Central memory CD4-positive, alpha-beta T cell (primary cell): ENCODE results near the gene BMP3.

Source experiments
- DNase-seq: peaks from one replicate; pipeline ENCODE4 v3.0.0; 2022

BMP3 gene

GRCh38 chr4:81042578-81043365 is 12.3 kb downstream of the BMP3 start:
- DNase-seq = no peak

- DNase-seq = no peak
Observed at GRCh38 chr4:81049330-81049729, 18.8 kb downstream of the BMP3 start.

GRCh38 chr4:81049907-81050306 is 19.4 kb downstream of the BMP3 start:
- DNase-seq = no peak

GRCh38 chr4:81052119-81053068 is 21.9 kb downstream of the BMP3 start:
- peak; percentile 8 for DNase-seq

- DNase-seq = no peak
Observed at GRCh38 chr4:81058621-81059020, 28.1 kb downstream of the BMP3 start.

- DNase-seq = no peak
Observed at GRCh38 chr4:81060587-81061343, 30.3 kb downstream of the BMP3 start.

GRCh38 chr4:81061344-81061730 is 30.8 kb downstream of the BMP3 start:
- no peak for DNase-seq

GRCh38 chr4:81062001-81062400 is 31.5 kb downstream of the BMP3 start:
- no peak for DNase-seq

GRCh38 chr4:81065446-81065845 is 34.9 kb downstream of the BMP3 start:
- DNase-seq = no peak

GRCh38 chr4:81069706-81070331 is 39.3 kb downstream of the BMP3 start:
- DNase-seq = peak; percentile 51

- DNase-seq = no peak
Observed at GRCh38 chr4:81071013-81071412, 40.5 kb downstream of the BMP3 start.

GRCh38 chr4:81081156-81081555 is 50.6 kb downstream of the BMP3 start:
- DNase-seq = no peak

- no peak for DNase-seq
Observed at GRCh38 chr4:81084029-81084428, 53.5 kb downstream of the BMP3 start.

- no peak for DNase-seq
Observed at GRCh38 chr4:81084634-81085033, 54.1 kb downstream of the BMP3 start.

- no peak for DNase-seq
Observed at GRCh38 chr4:81085291-81085690, 54.8 kb downstream of the BMP3 start.

GRCh38 chr4:81085979-81086378 is 55.5 kb downstream of the BMP3 start:
- DNase-seq = no peak

GRCh38 chr4:81093720-81094401 is 63.4 kb downstream of the BMP3 start:
- no peak for DNase-seq

- DNase-seq = no peak
Observed at GRCh38 chr4:81095389-81095788, 64.9 kb downstream of the BMP3 start.

GRCh38 chr4:81096566-81096965 is 66.1 kb downstream of the BMP3 start:
- no peak for DNase-seq

- DNase-seq = no peak
Observed at GRCh38 chr4:81102107-81102506, 71.6 kb downstream of the BMP3 start.

- no peak for DNase-seq
Observed at GRCh38 chr4:81106150-81106549, 75.6 kb downstream of the BMP3 start.
